Psoas muscle (tissue), 8 donors: ENCODE results near the gene MEST. TPM values are rescaled to one million over a fixed set of nuclear protein-coding genes. Genes with fewer than 3 reads are reported as not detected.
"Not testable (repeated sequence)": the region's sequence is repeated elsewhere in the genome, so short reads cannot be mapped to it uniquely, and the experiment has no call there.

Experiments used
- ATAC-seq, 4 donors: fragments of 200-7000 bp; cut with Tn5 transposase; one replicate each; pipeline ENCODE4 v1.9.1; 2020; ENCODE audit warnings: moderate library complexity in 3 of 4, mild to moderate bottlenecking in 2 of 4
- DNase-seq, 2 donors: peaks; one replicate each; pipeline ENCODE4 v3.0.0-alpha.2; 2020
- H3K27ac ChIP-seq: fragments of 200-600 bp; one replicate; pipeline ENCODE4 v1.8.0; 2022
- H3K27me3 ChIP-seq, 3 donors: fragments of 200-600 bp in 1 of 3; one replicate each; pipeline versions ENCODE4 v1.6.1 to v1.8.0; 2013 to 2022; ENCODE audit warnings: low read length in 2 of 3, mild to moderate bottlenecking in 2 of 3, moderate library complexity in 1 of 3; ENCODE audit not compliant: insufficient read depth in 3 of 3
- H3K36me3 ChIP-seq, 2 donors: fragments of 200-600 bp in 1 of 2; one replicate each; pipeline versions ENCODE4 v1.6.1 to v1.8.0; 2013 to 2022; ENCODE audit warnings: low read depth in 1 of 2, mild to moderate bottlenecking in 1 of 2, moderate library complexity in 1 of 2; ENCODE audit not compliant: insufficient read depth in 1 of 2
- H3K4me1 ChIP-seq: fragments of 200-600 bp; one replicate; pipeline ENCODE4 v1.8.0; 2022
- H3K4me3 ChIP-seq: fragments of 200-600 bp; one replicate; pipeline ENCODE4 v1.8.0; 2022; ENCODE audit warnings: mild to moderate bottlenecking
- H3K9me3 ChIP-seq: fragments of 200-600 bp; one replicate; pipeline ENCODE4 v1.8.0; 2022
- CTCF ChIP-seq: fragments of 200-600 bp; IDR thresholded peaks from one replicate; pipeline ENCODE4 v1.8.0; 2022; ENCODE audit warnings: antibody characterized with exemption
- WGBS, 3 donors: extraction: QIAGEN DNeasy Blood & Tissue Kit; methylation state at CpG; one replicate each; pipeline versions ENCODE4 v1.1.6 to v1.1.7; 2013; 5-methylcytosine and 5-hydroxymethylcytosine counted together
- intact Hi-C, 2 donors: fragments of 100-400 bp; cut with DNase I; formaldehyde crosslinking; loops; one replicate each; pipeline versions ENCODE4 v1.11.0 to v1.14.2; 2022
- polyA plus RNA-seq, 3 donors: library from polyadenylated mRNA; stranded (reverse); fragments of 200-250 nt; gene quantifications; one replicate each; pipeline ENCODE4 v1.2.3, GENCODE V29; 2013
- total RNA-seq, 4 donors: library from RNA; stranded (reverse); fragmentation: NEBNext Ultra II Directional in 2 of 4; extraction: Animal tissue kit (Norgen Biotek cat#: 25700) in 2 of 4; gene quantifications; one replicate each; pipeline versions ENCODE4 v1.2.1 to v1.2.4, GENCODE V29; 2021 to 2023
- donor health status: healthy with polysubstance abuse.
- donor health status: DM: no; HTN: no; CAD: no; lungs with moderate emphysema.
- donor health status: Bipolar disorder and iron deficiency.
- donor health status: healthy.
- donor health status: DM: yes; HTN: yes; CAD: no.
- donor health status: DM: no; HTN: no; CAD: no.
- donor health status: DM: no; HTN: no; CAD: no.
- donor health status: DM: yes; HTN: yes; CAD: no.

MEST gene
- total and polyA plus RNA-seq, 7 donors = 2.8 to 12.6 (median 5.2) TPM

GRCh38 chr7:130446259-130446658, 45.6 kb upstream of the MEST start:
- Histone ChIP-seq H3K36me3 (no peaks in the 10 kb centered on the region), H3K4me1 (peaks cover 4% of the 10 kb centered on the region), H3K4me3 (no peak overlapping the region), H3K27ac (no peak overlapping the region), H3K9me3 (no peaks in the 10 kb centered on the region), H3K27me3 (peaks cover 0 to 2% (median 0%) of the 10 kb centered on the region in 3 donors)
- intact Hi-C loops = no loop called here
- WGBS, 3 donors = 92 to 96% (median 93%) methylated on average over 3 of the region's 3 CpGs
- no peak for TF ChIP-seq CTCF
- ATAC-seq (no peak), DNase-seq (no peak)

- H3K36me3 ChIP-seq, ATAC-seq, H3K4me1 ChIP-seq, H3K9me3 ChIP-seq, H3K4me3 ChIP-seq, H3K27me3 ChIP-seq, DNase-seq, intact Hi-C loops, H3K27ac ChIP-seq: not testable (repeated sequence)
- WGBS, 3 donors = 95 to 98% (median 96%) methylated on average over 3 of the region's 3 CpGs
Measured at GRCh38 chr7:130451344-130451743, 40.5 kb upstream of the MEST start.

- TF ChIP-seq CTCF = no peak
- Histone ChIP-seq H3K9me3 (no peaks in the 10 kb centered on the region), H3K36me3 (no peaks in the 10 kb centered on the region), H3K4me1 (no peaks in the 10 kb centered on the region), H3K4me3 (no peak overlapping the region), H3K27me3 (no peaks in the 10 kb centered on the region), H3K27ac (no peak overlapping the region)
- ATAC-seq (no peak), DNase-seq (no peak)
- WGBS, 3 donors = 15 to 25% (median 25%) methylated on average over 3 of the region's 3 CpGs
- intact Hi-C loops = no loop called here
Measured at GRCh38 chr7:130452951-130453350, 38.9 kb upstream of the MEST start.

- no peak for TF ChIP-seq CTCF
- no peak for DNase-seq
- Histone ChIP-seq H3K4me1 (no peaks in the 10 kb centered on the region), H3K36me3 (no peaks in the 10 kb centered on the region), H3K9me3 (peaks cover 11% of the 10 kb centered on the region), H3K27me3 (no peaks in the 10 kb centered on the region), H3K4me3 (no peak overlapping the region), H3K27ac (no peak overlapping the region)
- no peak for ATAC-seq
- intact Hi-C loops = no loop called here
- 61 to 73% (median 69%) methylated on average over 2 of the region's 2 CpGs for WGBS, 3 donors
Measured at GRCh38 chr7:130454959-130455358, 36.9 kb upstream of the MEST start.

- H3K9me3 ChIP-seq = peaks cover 11% of the 10 kb centered on the region
- 81 to 91% (median 84%) methylated on average over 2 of the region's 2 CpGs for WGBS, 3 donors
- no peak overlapping the region for H3K27ac ChIP-seq
- ATAC-seq (no peak), DNase-seq (no peak)
- H3K36me3 ChIP-seq = no peaks in the 10 kb centered on the region
- no peak for TF ChIP-seq CTCF
- H3K4me1 ChIP-seq = no peaks in the 10 kb centered on the region
- no peak overlapping the region for H3K4me3 ChIP-seq
- intact Hi-C loops = no loop called here
- no peaks in the 10 kb centered on the region for H3K27me3 ChIP-seq
Measured at GRCh38 chr7:130458257-130458656, 33.6 kb upstream of the MEST start.
